K562 (cell line): Measurements from ENCODE around the gene CAPRIN1. TPM values are rescaled to one million over a fixed set of nuclear protein-coding genes. Genes with fewer than 3 reads are reported as not detected.
A peak's percentile ranks its signal among the peaks of the same experiment; 100 is the strongest.

Source experiments
- ATAC-seq: fragments of 200-7000 bp; cut with Tn5 transposase; 3 replicates; pipeline ENCODE4 v1.9.1; 2020; ENCODE audit warnings: moderate library complexity
- BruUV-seq: library from RNA; stranded (reverse); fragments of 400-500 nt; replicated peaks from 2 replicates; lab custom pipeline; 2021; lab: Mats Ljungman, UMichigan
- CTCF ChIA-PET: fragments of 300-600 bp; formaldehyde crosslinking; extraction: SDS; loops from one replicate; lab custom pipeline; 2021; ENCODE audit warnings: low intra/inter-chr PET ratio; lab: Yijun Ruan, JAX
- POLR2A ChIA-PET: fragments of 300-600, 350-650 bp; sonication (Branson Sonifier 250); formaldehyde crosslinking; extraction: SDS; loops from one replicate; lab custom pipeline; 2021; ENCODE audit warnings: antibody characterized with exemption, inconsistent platforms; lab: Yijun Ruan, JAX
- DNase-seq, 4 experiments: peaks; one replicate each; pipeline versions ENCODE4 v3.0.0 to v3.0.0-alpha.2; 2011 to 2018; ENCODE audit warnings: low spot score in 3 of 4, mixed read lengths in 3 of 4; ENCODE audit errors: extremely low read depth in 1 of 4
- FAIRE-seq: peaks from 2 replicates; lab custom pipeline; 2011; peaks lifted over from hg19 to GRCh38; lab: Jason Lieb, UNC
- H2AFZ ChIP-seq: 2 replicates; pipeline ENCODE4 v1.6.0; 2011; ENCODE audit warnings: low read depth, low read length, control low read depth, inconsistent platforms
- H3K27ac ChIP-seq: fragments of 200-600 bp; 3 replicates; pipeline ENCODE4 v1.8.0; 2011; ENCODE audit warnings: low read depth, mild to moderate bottlenecking, control low read depth, inconsistent platforms, low read length, moderate library complexity, mixed read lengths; ENCODE audit errors: extremely low read depth
- H3K27me3 ChIP-seq, 2 experiments: fragments of 300-600 bp in 1 of 2; 2 replicates in 1 of 2; 3 replicates in 1 of 2; pipeline versions ENCODE4 v1.6.0 to v1.8.0; 2011; ENCODE audit warnings: inconsistent platforms in 2 of 2, low read length in 2 of 2, mild to moderate bottlenecking in 1 of 2, mixed read lengths in 1 of 2, moderate library complexity in 1 of 2; ENCODE audit not compliant: control insufficient read depth in 2 of 2, insufficient read depth in 2 of 2
- H3K36me3 ChIP-seq: fragments of 300-600 bp; 3 replicates; pipeline ENCODE4 v1.8.0; 2011; ENCODE audit warnings: mild to moderate bottlenecking, low read length, inconsistent platforms; ENCODE audit not compliant: control insufficient read depth, insufficient read depth
- H3K4me1 ChIP-seq, 2 experiments: fragments of 200-600 bp in 1 of 2; replicated peaks in 1 of 2; 2 replicates in 1 of 2; 3 replicates in 1 of 2; pipeline versions ENCODE4 v1.5.1 to v1.8.0; 2011; ENCODE audit warnings: inconsistent platforms in 2 of 2, low read length in 2 of 2, mild to moderate bottlenecking in 1 of 2, mixed read lengths in 1 of 2, moderate library complexity in 1 of 2; ENCODE audit not compliant: control insufficient read depth in 2 of 2, insufficient read depth in 2 of 2
- H3K4me2 ChIP-seq: 2 replicates; pipeline ENCODE4 v1.6.1; 2011; ENCODE audit warnings: low read length, control low read depth, inconsistent platforms, mixed read lengths; ENCODE audit not compliant: insufficient read depth
- H3K4me3 ChIP-seq: fragments of 200-600 bp; sonication (generic), shearing (Covaris generic); 2 replicates; pipeline ENCODE4 v1.5.1; 2016; ENCODE audit warnings: control low read depth, inconsistent platforms
- H3K79me2 ChIP-seq: fragments of 200-600 bp; 3 replicates; pipeline ENCODE4 v1.8.0; 2011; ENCODE audit warnings: low read length, inconsistent platforms; ENCODE audit not compliant: control insufficient read depth, insufficient read depth
- H3K9ac ChIP-seq, 2 experiments: 2 replicates each; pipeline versions ENCODE4 v1.6.0 to v1.6.1; 2011; ENCODE audit warnings: low read depth in 2 of 2, low read length in 2 of 2, control low read depth in 1 of 2, inconsistent platforms in 1 of 2, mild to moderate bottlenecking in 1 of 2, mixed read lengths in 1 of 2; ENCODE audit not compliant: insufficient read depth in 1 of 2
- H3K9me1 ChIP-seq: one replicate; pipeline ENCODE4 v1.6.0; 2011; ENCODE audit warnings: inconsistent platforms, mild to moderate bottlenecking, low read length, moderate library complexity; ENCODE audit not compliant: control insufficient read depth, insufficient read depth
- H3K9me3 ChIP-seq: replicated peaks from 2 replicates; pipeline ENCODE4 v1.5.1; 2011; ENCODE audit warnings: low read depth, low read length, inconsistent platforms; ENCODE audit not compliant: control insufficient read depth, insufficient read depth
- H4K20me1 ChIP-seq: replicated peaks from 2 replicates; pipeline ENCODE4 v1.6.1; 2011; ENCODE audit warnings: low read length, inconsistent platforms, mixed read lengths; ENCODE audit not compliant: control insufficient read depth, insufficient read depth
- FIP1L1 ChIP-seq: fragments of 200-400 bp; formaldehyde crosslinking; IDR thresholded peaks from 2 replicates; pipeline ENCODE4 v1.6.1; 2018; ENCODE audit warnings: mild to moderate bottlenecking, low read depth, low read length; ENCODE audit not compliant: poor library complexity, severe bottlenecking
- GABPA ChIP-seq: fragments of 200-800 bp; sonication (Bioruptor generic); conservative IDR thresholded peaks from 2 replicates; pipeline ENCODE4 v1.6.1; 2016; ENCODE audit warnings: low read depth, missing genetic modification characterization, missing compliant biosample characterization
- SNRNP70 ChIP-seq: fragments of 200-400 bp; formaldehyde crosslinking; optimal IDR thresholded peaks from 2 replicates; pipeline ENCODE3; 2017; ENCODE audit warnings: low read depth, low read length
- TCF3 ChIP-seq: sonication (generic); formaldehyde crosslinking; IDR thresholded peaks from 2 replicates; pipeline ENCODE4 v1.4.0; 2020; ENCODE audit warnings: mild to moderate bottlenecking, missing genetic modification reagents
- ZFP1 ChIP-seq: fragments of 450-650 bp; formaldehyde crosslinking; IDR thresholded peaks from 2 replicates; pipeline ENCODE4 v1.4.0; 2020; ENCODE audit warnings: mild to moderate bottlenecking, mixed read lengths
- ZKSCAN8 ChIP-seq: fragments of 200-800 bp; sonication (Bioruptor generic); IDR thresholded peaks from 2 replicates; pipeline ENCODE4 v1.6.1; 2016; ENCODE audit warnings: missing genetic modification characterization, missing compliant biosample characterization
- ZNF316 ChIP-seq: fragments of 450-650 bp; IDR thresholded peaks from 2 replicates; pipeline ENCODE4 v1.6.1; 2016
- ZNF609 ChIP-seq: sonication (generic); formaldehyde crosslinking; IDR thresholded peaks from 2 replicates; pipeline ENCODE4 v1.8.1; 2023; ENCODE audit warnings: missing genetic modification reagents, mild to moderate bottlenecking, borderline replicate concordance
- WGBS: fragments of 100-300 bp; shearing (Covaris generic); methylation state at CpG from one replicate; pipeline ENCODE4 v1.1.6; 2016; ENCODE audit warnings: low coverage, mixed read lengths; ENCODE audit not compliant: insufficient coverage; ENCODE audit errors: missing lambda C conversion rate; 5-methylcytosine and 5-hydroxymethylcytosine counted together
- in situ Hi-C: fragments of 300-500 bp; cut with MboI; formaldehyde crosslinking; loops from 4 replicates; pipeline ENCODE4 v1.15.0; 2018; ENCODE audit warnings: inconsistent platforms, mixed read lengths
- intact Hi-C: fragments of 100-400 bp; cut with micrococcal nuclease; formaldehyde crosslinking; loops from 2 replicates; pipeline ENCODE4 v1.14.2; 2022
- polyA plus RNA-seq, 8 experiments: library from polyadenylated mRNA; depleted of rRNA in 4 of 8; stranded (reverse) in 5 of 8; unstranded in 3 of 8; fragments of >200 nt; fragmentation: Nextera tagmentation in 2 of 8; fragmentation: Illumina TruSeq in 1 of 8; extraction: Ambion mirVana in 2 of 8; extraction: Trizol in 1 of 8; gene quantifications; 2 replicates each; pipeline versions ENCODE4 v1.2.1 to v1.2.3, GENCODE V29; 2011 to 2014; ENCODE audit warnings: inconsistent platforms in 1 of 8, missing spikeins in 1 of 8
- total RNA-seq, 7 experiments: library from RNA; depleted of rRNA in 6 of 7; stranded (reverse); fragments of >200 nt in 6 of 7; fragmentation: Illumina TruSeq in 2 of 7; extraction: Trizol in 2 of 7; gene quantifications; 2 replicates each; pipeline versions ENCODE4 v1.2.1 to v1.2.3, GENCODE V29; 2011 to 2021; ENCODE audit warnings: low replicate concordance in 1 of 7

Gene CAPRIN1
- total and polyA plus RNA-seq, 9 of the 15 experiments (the other 6 are each of a cell fraction or from before 2014, with no cell fraction given): 49.6 to 271 (median 244) TPM

GRCh38 chr11:34126959-34127848 lies 75.7 kb downstream of the CAPRIN1 start:
- ATAC-seq: no peak
- TF ChIP-seq SNRNP70 (no peak), ZNF316 (peak; percentile 22; the same call in 1 of the 2 replicates)
- no TSS peak for BruUV-seq
- no peaks in the 10 kb centered on the region for H3K9me3 ChIP-seq
- no peak for FAIRE-seq
- ChIA-PET CTCF (no interaction called here), POLR2A (interaction anchor here (0.6 to 1.2 kb wide), 2 partner anchors 13 to 19 kb away, joined by 3 read pairs; no protein-coding TSS in a partner anchor)
- peaks cover 95% of the 10 kb centered on the region for H3K36me3 ChIP-seq
- H3K27me3 ChIP-seq: no peaks in the 10 kb centered on the region
- H3K27ac ChIP-seq: no peak overlapping the region
- H2AFZ ChIP-seq: no peak overlapping the region
- H3K4me2 ChIP-seq: no peak overlapping the region
- H3K4me3 ChIP-seq: no peak overlapping the region
- no peaks in the 10 kb centered on the region for H3K4me1 ChIP-seq
- in situ Hi-C loops: no loop called here
- DNase-seq: no peak
- intact Hi-C loops: no loop called here
- H3K9ac ChIP-seq: no peak overlapping the region
- H3K79me2 ChIP-seq: no peaks in the 10 kb centered on the region
- 0 out of 2 replicates have a peak, but pooled peaks cover 3% of the 10 kb centered on the region for H4K20me1 ChIP-seq
- H3K9me1 ChIP-seq: no peaks in the 10 kb centered on the region
- WGBS: 95% methylated on average over 12 of the region's 12 CpGs

- H3K36me3 ChIP-seq: peaks cover 95% of the 10 kb centered on the region
- no peak overlapping the region for H3K4me2 ChIP-seq
- no peaks in the 10 kb centered on the region for H3K9me1 ChIP-seq
- 100% methylated on average over 3 of the region's 3 CpGs for WGBS
- intact Hi-C loops (no loop called here), in situ Hi-C loops (no loop called here)
- DNase-seq (no peak), ATAC-seq (no peak), FAIRE-seq (no peak)
- H4K20me1 ChIP-seq: 0 out of 2 replicates have a peak, but pooled peaks cover 3% of the 10 kb centered on the region
- H3K4me3 ChIP-seq: no peak overlapping the region
- no TSS peak for BruUV-seq
- no peak overlapping the region for H2AFZ ChIP-seq
- H3K9ac ChIP-seq: no peak overlapping the region
- H3K27ac ChIP-seq: no peak overlapping the region
- ChIA-PET CTCF (no interaction called here), POLR2A (interaction anchor here (0.6 kb wide), 1 partner anchor 145 kb away, joined by 3 read pairs; no protein-coding TSS in a partner anchor)
- no peaks in the 10 kb centered on the region for H3K79me2 ChIP-seq
- H3K9me3 ChIP-seq: no peaks in the 10 kb centered on the region
- H3K27me3 ChIP-seq: no peaks in the 10 kb centered on the region
- H3K4me1 ChIP-seq: no peaks in the 10 kb centered on the region
- TF ChIP-seq ZFP1: no peak
- no peak for TF ChIP-seq ZKSCAN8 (CRISPR knock-in tag)
- TF ChIP-seq FIP1L1: no peak
- TF ChIP-seq GABPA: no peak
- no peak for TF ChIP-seq ZNF609 (CRISPR knock-in tag)
- TF ChIP-seq TCF3: no peak
Measured at GRCh38 chr11:34128824-34129223, 77.3 kb downstream of the CAPRIN1 start.
